Measurements from ENCODE around the gene VEPH1.
A peak's percentile ranks its signal among the peaks of the same experiment; 100 is the strongest.

The VEPH1 gene

GRCh38 chr3:157285966-157286365, 217.2 kb downstream of the VEPH1 start:
- H3K27ac ChIP-seq: no peak overlapping the region
- no peak overlapping the region for H3K4me3 ChIP-seq

GRCh38 chr3:157285141-157285540, 218.1 kb downstream of the VEPH1 start:
- no peak overlapping the region for H3K27ac ChIP-seq
- no peak overlapping the region for H3K4me3 ChIP-seq

GRCh38 chr3:157284688-157285087, 218.5 kb downstream of the VEPH1 start:
- H3K27ac ChIP-seq: no peak overlapping the region

GRCh38 chr3:157282261-157283191, 220.7 kb downstream of the VEPH1 start:
- Histone ChIP-seq H3K4me3 (no peak overlapping the region), H3K27ac (peak overlapping the region in 1 of 21 experiments; percentile 59)

More at GRCh38 chr3:157284688-157285087, 218.5 kb downstream of the VEPH1 start:
- H3K4me3 ChIP-seq: no peak overlapping the region

GRCh38 chr3:157280786-157281185, 222.4 kb downstream of the VEPH1 start:
- H3K27ac ChIP-seq: no peak overlapping the region
- no peak overlapping the region for H3K4me3 ChIP-seq

- H3K27ac ChIP-seq: no peak overlapping the region
- no peak overlapping the region for H3K4me3 ChIP-seq
These were observed 222.9 kb downstream of the VEPH1 start for GRCh38 chr3:157280354-157280753.

GRCh38 chr3:157279237-157279636, 224.0 kb downstream of the VEPH1 start:
- Histone ChIP-seq H3K4me3 (no peak overlapping the region), H3K27ac (no peak overlapping the region)

GRCh38 chr3:157276801-157277200, 226.4 kb downstream of the VEPH1 start:
- H3K4me3 ChIP-seq: no peak overlapping the region
- H3K27ac ChIP-seq: no peak overlapping the region

- H3K4me3 ChIP-seq: no peak overlapping the region
These were observed 227.4 kb downstream of the VEPH1 start for GRCh38 chr3:157275832-157276231.

GRCh38 chr3:157274644-157275137, 228.5 kb downstream of the VEPH1 start:
- no peak overlapping the region for H3K4me3 ChIP-seq

More at GRCh38 chr3:157275832-157276231, 227.4 kb downstream of the VEPH1 start:
- no peak overlapping the region for H3K27ac ChIP-seq

GRCh38 chr3:157271283-157271882, 231.8 kb downstream of the VEPH1 start:
- no peak overlapping the region for H3K4me3 ChIP-seq
- H3K27ac ChIP-seq: no peak overlapping the region

More at GRCh38 chr3:157274644-157275137, 228.5 kb downstream of the VEPH1 start:
- H3K27ac ChIP-seq: no peak overlapping the region

GRCh38 chr3:157268026-157268425, 235.2 kb downstream of the VEPH1 start:
- no peak overlapping the region for H3K27ac ChIP-seq
- H3K4me3 ChIP-seq: no peak overlapping the region

GRCh38 chr3:157265931-157266330, 237.3 kb downstream of the VEPH1 start:
- H3K27ac ChIP-seq: no peak overlapping the region
- H3K4me3 ChIP-seq: no peak overlapping the region

GRCh38 chr3:157263027-157263426, 240.2 kb downstream of the VEPH1 start:
- H3K27ac ChIP-seq: no peak overlapping the region

GRCh38 chr3:157261000-157261399, 242.2 kb downstream of the VEPH1 start:
- H3K4me3 ChIP-seq: no peak overlapping the region
- H3K27ac ChIP-seq: no peak overlapping the region

More at GRCh38 chr3:157263027-157263426, 240.2 kb downstream of the VEPH1 start:
- H3K4me3 ChIP-seq: no peak overlapping the region

GRCh38 chr3:157259825-157260224, 243.4 kb downstream of the VEPH1 start:
- H3K27ac ChIP-seq: no peak overlapping the region
- H3K4me3 ChIP-seq: no peak overlapping the region

GRCh38 chr3:157257101-157257500, 246.1 kb downstream of the VEPH1 start:
- no peak overlapping the region for H3K4me3 ChIP-seq
- H3K27ac ChIP-seq: no peak overlapping the region

- H3K4me3 ChIP-seq: no peak overlapping the region
- H3K27ac ChIP-seq: no peak overlapping the region
These were observed 247.4 kb downstream of the VEPH1 start for GRCh38 chr3:157255797-157256196.

- Histone ChIP-seq H3K4me3 (no peak overlapping the region), H3K27ac (peak overlapping the region in 1 of 21 experiments; percentile 18)
These were observed 251.5 kb downstream of the VEPH1 start for GRCh38 chr3:157251685-157252084.

- H3K27ac ChIP-seq: no peak overlapping the region
- no peak overlapping the region for H3K4me3 ChIP-seq
These were observed 253.6 kb downstream of the VEPH1 start for GRCh38 chr3:157249606-157250005.
